ENCODE results near the gene FAM83E.
"Not testable (repeated sequence)": the region's sequence is repeated elsewhere in the genome, so short reads cannot be mapped to it uniquely, and the experiment has no call there.

DNA sequence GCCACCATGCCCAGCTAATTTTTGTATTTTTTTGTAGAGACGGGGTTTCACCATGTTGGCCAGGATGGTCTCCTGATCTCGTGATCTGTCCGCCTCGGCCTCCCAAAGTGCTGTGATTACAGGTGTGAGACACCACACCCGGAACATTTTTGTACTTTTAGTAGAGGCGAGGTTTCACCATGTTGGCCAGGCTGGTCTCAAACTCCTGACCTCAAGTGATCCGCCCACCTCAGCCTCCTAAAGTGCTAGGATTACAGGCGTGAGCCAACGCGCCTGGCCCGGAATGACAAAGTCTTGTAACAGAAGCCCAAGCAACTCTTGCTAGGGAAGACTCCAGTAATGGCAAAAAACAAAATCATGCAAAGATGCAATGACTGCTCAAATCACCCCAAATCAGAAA is 17.4 kb upstream of the FAM83E start:
- TF ChIP-seq, protein P1, sequence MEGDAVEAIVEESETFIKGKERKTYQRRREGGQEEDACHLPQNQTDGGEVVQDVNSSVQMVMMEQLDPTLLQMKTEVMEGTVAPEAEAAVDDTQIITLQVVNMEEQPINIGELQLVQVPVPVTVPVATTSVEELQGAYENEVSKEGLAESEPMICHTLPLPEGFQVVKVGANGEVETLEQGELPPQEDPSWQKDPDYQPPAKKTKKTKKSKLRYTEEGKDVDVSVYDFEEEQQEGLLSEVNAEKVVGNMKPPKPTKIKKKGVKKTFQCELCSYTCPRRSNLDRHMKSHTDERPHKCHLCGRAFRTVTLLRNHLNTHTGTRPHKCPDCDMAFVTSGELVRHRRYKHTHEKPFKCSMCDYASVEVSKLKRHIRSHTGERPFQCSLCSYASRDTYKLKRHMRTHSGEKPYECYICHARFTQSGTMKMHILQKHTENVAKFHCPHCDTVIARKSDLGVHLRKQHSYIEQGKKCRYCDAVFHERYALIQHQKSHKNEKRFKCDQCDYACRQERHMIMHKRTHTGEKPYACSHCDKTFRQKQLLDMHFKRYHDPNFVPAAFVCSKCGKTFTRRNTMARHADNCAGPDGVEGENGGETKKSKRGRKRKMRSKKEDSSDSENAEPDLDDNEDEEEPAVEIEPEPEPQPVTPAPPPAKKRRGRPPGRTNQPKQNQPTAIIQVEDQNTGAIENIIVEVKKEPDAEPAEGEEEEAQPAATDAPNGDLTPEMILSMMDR (IDR thresholded peaks at IDR 0.05 in 4 of 5, conservative IDR thresholded peaks at IDR 0.05 in 1 of 5), result not testable (repeated sequence)
- TF ChIP-seq POLR2A (IDR thresholded peaks at IDR 0.05), result not testable (repeated sequence)
